ENCODE measurements around the gene TMC6. TPM values are rescaled to one million over a fixed set of nuclear protein-coding genes. Genes with fewer than 3 reads are reported as not detected.

TMC6 gene
- total RNA-seq, 1 experiment from 2014 or later, result 58.0 TPM

- Histone ChIP-seq H3K36me3 (ENCODE audit: control insufficient read depth, insufficient read depth, low read length) (no peaks in the 10 kb centered on the region), H3K4me1 (ENCODE audit: control insufficient read depth, insufficient read depth, low read length) (no peaks in the 10 kb centered on the region; the same call in 1 of the 2 replicates), H3K9me3 (ENCODE audit: control insufficient read depth, insufficient read depth, low read depth, low read length) (no peaks in the 10 kb centered on the region), H3K4me3 (ENCODE audit: low read depth in 2 of 2, low read length in 2 of 2) (no peak overlapping the region), H3K27me3 (ENCODE audit: control insufficient read depth, insufficient read depth, low read length) (no peaks in the 10 kb centered on the region), H3K27ac (ENCODE audit: low read length) (no peak overlapping the region)
- BruUV-seq (replicated peaks), result no TSS peak
- intact Hi-C loops (cut with micrococcal nuclease; ENCODE audit: unreplicated experiment) (no loop called here), in situ Hi-C loops (cut with HindIII; ENCODE audit: low pct_unique_long_range_greater_than_20kb, low sequenced_read_pairs) (no loop called here)
- ChIA-PET CTCF (interaction anchor here (1.5 kb wide), 1 partner anchor 24 kb away, joined by 3 read pairs; no protein-coding TSS in a partner anchor), POLR2A (no interaction called here)
- ATAC-seq (no peak), DNase-seq (ENCODE audit: low read depth, low spot score) (no peak)
- no peak for TF ChIP-seq REST (IDR thresholded peaks at IDR 0.05; ENCODE audit: insufficient read depth in 1 of 2, low read depth in 2 of 2, low read length in 1 of 2)
- TF ChIP-seq, protein P1, sequence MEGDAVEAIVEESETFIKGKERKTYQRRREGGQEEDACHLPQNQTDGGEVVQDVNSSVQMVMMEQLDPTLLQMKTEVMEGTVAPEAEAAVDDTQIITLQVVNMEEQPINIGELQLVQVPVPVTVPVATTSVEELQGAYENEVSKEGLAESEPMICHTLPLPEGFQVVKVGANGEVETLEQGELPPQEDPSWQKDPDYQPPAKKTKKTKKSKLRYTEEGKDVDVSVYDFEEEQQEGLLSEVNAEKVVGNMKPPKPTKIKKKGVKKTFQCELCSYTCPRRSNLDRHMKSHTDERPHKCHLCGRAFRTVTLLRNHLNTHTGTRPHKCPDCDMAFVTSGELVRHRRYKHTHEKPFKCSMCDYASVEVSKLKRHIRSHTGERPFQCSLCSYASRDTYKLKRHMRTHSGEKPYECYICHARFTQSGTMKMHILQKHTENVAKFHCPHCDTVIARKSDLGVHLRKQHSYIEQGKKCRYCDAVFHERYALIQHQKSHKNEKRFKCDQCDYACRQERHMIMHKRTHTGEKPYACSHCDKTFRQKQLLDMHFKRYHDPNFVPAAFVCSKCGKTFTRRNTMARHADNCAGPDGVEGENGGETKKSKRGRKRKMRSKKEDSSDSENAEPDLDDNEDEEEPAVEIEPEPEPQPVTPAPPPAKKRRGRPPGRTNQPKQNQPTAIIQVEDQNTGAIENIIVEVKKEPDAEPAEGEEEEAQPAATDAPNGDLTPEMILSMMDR (IDR thresholded peaks at IDR 0.05), result no peak
- TF ChIP-seq TCF7L2 (IDR thresholded peaks at IDR 0.05; ENCODE audit: low read depth, low read length), result no peak
- TF ChIP-seq SIN3A (IDR thresholded peaks at IDR 0.05; ENCODE audit: borderline replicate concordance, insufficient read depth, low read depth, low read length), result no peak
- no peak for TF ChIP-seq POLR2AphosphoS5 (IDR thresholded peaks at IDR 0.05; ENCODE audit: low read depth, low read length)
Measured at GRCh38 chr17:78109489-78109761, 19.1 kb downstream of the TMC6 start.

GRCh38 chr17:78108726-78109488, 19.6 kb downstream of the TMC6 start:
- Histone ChIP-seq H3K4me3 (ENCODE audit: low read depth in 2 of 2, low read length in 2 of 2) (no peak overlapping the region), H3K4me1 (ENCODE audit: control insufficient read depth, insufficient read depth, low read length) (no peaks in the 10 kb centered on the region; the same call in 1 of the 2 replicates), H3K9me3 (ENCODE audit: control insufficient read depth, insufficient read depth, low read depth, low read length) (no peaks in the 10 kb centered on the region), H3K27ac (ENCODE audit: low read length) (no peak overlapping the region), H3K36me3 (ENCODE audit: control insufficient read depth, insufficient read depth, low read length) (no peaks in the 10 kb centered on the region), H3K27me3 (ENCODE audit: control insufficient read depth, insufficient read depth, low read length) (no peaks in the 10 kb centered on the region)
- in situ Hi-C loops (cut with HindIII; ENCODE audit: low pct_unique_long_range_greater_than_20kb, low sequenced_read_pairs) (no loop called here), intact Hi-C loops (cut with micrococcal nuclease; ENCODE audit: unreplicated experiment) (no loop called here)
- TF ChIP-seq POLR2AphosphoS5 (IDR thresholded peaks at IDR 0.05; ENCODE audit: low read depth, low read length) (no peak), TCF7L2 (IDR thresholded peaks at IDR 0.05; ENCODE audit: low read depth, low read length) (no peak), REST (IDR thresholded peaks at IDR 0.05; ENCODE audit: insufficient read depth in 1 of 2, low read depth in 2 of 2, low read length in 1 of 2) (no peak), SIN3A (IDR thresholded peaks at IDR 0.05; ENCODE audit: borderline replicate concordance, insufficient read depth, low read depth, low read length) (no peak)
- TF ChIP-seq, protein P1 (IDR thresholded peaks at IDR 0.05), result no peak
- no TSS peak for BruUV-seq (replicated peaks)
- ChIA-PET CTCF (interaction anchor here (0.6 to 1.5 kb wide), 2 partner anchors 24 to 98 kb away, joined by 3 to 11 read pairs; no protein-coding TSS in a partner anchor), POLR2A (interaction anchor here (0.7 kb wide), 2 partner anchors 39 to 95 kb away, joined by 3 read pairs; no protein-coding TSS in a partner anchor)
- ATAC-seq (no peak), DNase-seq (ENCODE audit: low read depth, low spot score) (no peak)
